ENCODE results near the gene TAF8.

The TAF8 gene

DNA sequence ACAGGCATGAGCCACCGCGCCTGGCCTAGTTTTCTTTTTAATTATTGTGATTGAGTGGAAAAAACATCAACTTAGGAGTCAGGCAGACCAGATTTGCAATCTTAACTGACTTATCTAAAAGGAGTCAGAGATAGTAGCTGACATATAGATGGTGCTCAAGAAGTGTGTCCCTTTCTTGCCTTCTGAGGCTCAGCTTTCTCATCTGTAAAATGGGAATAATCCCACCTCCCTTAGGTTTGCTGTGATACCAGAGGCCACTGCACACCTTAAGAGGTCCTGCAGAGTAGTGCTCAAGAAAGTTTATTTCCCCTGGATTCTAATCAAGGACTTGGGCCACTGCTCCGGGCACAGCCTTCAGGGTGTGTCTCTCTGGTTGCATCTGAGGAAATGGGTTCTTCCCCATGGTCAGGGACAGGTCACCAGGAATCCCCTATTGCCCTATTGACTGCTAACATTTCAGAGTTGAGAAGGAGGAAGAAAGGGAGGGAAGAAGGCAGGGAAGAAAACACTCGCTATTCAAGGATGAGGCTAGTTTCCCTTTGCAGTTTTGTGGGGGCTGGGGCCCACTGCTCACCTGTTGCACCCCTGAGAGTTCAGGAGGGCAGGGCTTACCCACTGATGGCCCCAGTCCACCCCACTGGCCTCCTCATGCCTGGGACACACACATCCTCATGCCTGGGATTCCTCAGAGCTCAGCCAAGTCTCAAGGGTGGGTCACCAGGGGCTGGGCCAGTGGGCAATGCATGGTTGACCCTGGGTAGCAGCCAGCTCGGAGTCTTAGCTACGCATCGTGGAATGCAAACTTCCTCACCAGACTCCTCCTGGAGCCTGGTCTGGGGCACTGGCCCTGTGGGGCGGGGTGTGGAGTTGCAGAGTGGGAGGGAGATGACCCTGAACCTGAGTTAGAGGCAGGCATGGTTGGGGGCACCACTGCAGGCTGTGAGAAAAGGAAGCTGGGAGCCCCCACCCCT lies 70.9 kb downstream of the TAF8 start:
- DNase-seq (ENCODE audit: low read depth in 1 of 2, low spot score in 1 of 2) = no peak

DNA sequence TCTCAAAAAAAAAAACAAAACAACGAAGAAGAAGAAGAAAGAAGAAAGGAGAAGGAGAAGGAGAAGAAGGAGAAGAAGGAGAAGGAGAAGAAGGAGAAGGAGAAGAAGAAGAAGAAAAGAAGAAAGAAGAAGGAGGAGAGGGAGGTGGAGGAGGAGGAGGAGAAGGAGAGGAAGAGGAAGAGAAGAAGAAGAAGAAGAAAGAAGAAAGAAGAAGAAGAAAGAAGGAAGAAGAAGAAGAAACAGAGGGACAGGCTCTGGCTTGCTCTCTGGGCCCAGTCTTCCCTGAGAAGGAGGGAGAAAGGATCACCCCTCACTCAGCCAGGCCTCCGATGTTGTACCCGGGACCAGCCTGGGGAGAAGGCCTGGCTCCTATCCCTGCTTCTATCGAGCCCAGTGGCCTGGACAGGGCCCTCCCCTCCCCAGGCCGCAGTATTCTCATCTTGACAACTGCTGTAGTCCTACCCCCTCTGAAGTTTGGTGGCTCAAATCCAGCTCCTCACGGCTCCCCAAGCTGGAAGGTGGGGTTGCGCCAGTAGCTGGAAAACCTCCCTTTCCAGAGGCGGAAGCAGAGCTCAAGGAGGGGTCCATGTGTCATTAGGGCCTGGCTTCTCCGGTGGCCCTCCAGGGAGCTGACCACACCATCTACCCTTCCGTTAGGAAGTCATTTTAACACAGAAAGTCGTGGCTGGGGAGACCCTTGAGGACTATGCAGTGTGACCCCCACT lies 73.2 kb downstream of the TAF8 start:
- DNase-seq (ENCODE audit: low read depth in 1 of 2, low spot score in 1 of 2) = no peak

DNA sequence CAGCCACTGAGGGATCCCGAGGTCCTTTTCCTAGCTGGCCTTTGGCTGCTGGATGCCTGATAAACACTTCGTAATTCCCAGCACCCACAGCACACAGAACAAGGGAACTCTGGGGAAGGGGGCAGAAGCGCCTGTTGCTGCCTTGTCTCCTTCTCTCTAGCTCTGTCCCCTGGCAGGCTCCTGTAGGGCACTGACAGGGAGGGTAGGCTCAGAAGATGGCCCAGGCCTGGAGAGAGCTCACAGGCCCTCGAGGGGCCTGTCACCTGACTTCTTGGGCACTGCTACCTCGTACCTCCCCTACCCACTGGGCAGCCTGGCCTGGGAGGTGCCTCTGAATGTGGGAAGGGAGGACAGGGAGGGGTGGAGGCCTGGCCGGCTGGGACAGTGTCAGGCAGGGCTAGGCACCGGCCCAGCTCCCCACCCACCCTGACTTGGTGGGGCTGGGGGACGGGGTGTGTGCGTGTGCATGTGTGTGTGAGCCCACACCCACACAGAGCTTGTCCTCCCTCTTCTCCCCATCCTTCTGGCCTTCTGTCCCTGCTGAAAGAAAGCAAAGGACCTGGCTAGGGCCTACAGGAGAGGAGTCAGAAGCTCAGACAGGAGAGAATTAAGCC lies 74.0 kb downstream of the TAF8 start:
- no peak for DNase-seq (ENCODE audit: low read depth in 1 of 2, low spot score in 1 of 2)

DNA sequence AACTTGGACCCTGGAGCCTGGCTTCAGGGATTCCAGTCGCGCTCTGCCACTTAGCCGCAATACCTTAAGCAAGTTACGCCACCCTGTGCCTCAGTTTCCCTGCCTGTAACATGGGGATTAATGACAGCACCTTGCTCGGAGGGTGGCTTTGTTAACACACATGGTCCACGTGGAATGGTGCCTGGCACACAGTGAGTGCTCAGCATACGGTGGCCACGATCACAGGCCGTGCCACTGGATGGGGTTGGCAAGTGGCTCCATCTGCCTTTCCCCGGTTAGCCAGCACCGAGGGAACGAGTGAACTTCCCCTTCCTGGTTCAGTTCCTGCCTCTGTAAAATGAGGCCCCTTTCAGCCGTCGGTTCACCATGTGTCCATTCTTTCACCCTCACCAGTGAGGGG lies 74.9 kb downstream of the TAF8 start:
- DNase-seq (ENCODE audit: low read depth in 1 of 2, low spot score in 1 of 2) = no peak

DNA sequence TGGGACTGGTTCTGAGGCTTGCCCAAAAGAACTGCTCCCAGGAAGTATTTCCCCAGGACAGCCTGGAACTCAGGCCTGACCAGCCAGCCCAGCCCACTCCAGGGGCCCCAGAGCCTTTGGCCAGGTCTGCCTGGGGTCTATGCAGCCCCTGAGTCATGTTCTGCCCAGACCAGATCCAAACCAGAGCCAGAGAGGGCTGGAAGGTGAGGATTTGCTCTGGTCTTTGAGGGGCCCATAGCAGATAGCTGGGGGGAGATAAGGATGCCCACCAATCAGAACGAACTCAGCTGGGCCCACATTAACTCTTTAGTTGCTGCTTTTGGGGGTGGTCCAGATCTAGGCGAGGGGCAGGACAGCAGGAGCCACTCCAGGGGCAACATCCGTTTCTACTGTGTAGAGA lies 75.3 kb downstream of the TAF8 start:
- DNase-seq (ENCODE audit: low read depth in 1 of 2, low spot score in 1 of 2) = no peak

DNA sequence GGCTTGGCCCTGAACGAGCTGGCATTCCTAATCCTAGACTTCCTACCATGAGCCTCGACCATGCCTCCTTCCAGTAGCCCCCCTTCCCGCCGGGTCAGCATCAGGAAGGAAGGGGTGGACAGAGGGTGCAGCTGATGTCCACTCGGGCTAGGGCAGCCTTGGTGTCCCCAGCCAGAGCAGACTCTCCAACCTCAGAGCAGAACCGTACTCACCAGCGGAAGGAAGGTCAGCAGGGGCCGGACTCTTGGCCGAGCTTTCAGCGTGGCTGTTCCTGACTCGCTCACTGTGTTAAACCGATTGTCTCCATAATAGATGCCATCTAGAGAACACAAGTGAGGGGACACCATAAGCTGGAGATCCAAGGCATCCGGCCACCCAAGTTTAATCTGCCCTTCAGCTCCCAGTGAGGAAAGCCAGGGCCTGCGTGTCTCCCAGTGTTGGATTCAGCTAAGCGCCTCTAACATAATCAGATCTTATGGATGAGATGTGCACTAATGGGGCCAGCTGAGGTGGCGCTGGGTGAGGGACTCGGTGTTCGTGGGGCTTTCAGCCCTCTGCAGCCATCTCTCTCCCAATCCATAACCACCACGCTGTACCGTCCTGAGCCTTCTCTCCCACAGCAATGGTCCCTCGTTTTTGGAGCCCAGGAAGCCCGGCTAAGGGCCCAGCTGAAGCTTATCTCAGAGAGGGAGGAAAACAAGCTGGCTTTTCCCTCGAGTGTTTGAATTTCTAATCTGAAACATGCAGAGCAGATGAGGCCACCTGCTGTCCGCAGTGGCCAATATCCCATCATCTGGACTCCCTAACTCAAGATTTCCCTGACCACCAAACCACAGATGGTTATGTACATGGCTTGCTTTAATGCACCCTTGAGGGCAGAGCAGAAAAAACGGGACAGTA lies 78.4 kb downstream of the TAF8 start:
- no peak for DNase-seq (ENCODE audit: low read depth in 1 of 2, low spot score in 1 of 2)

DNA sequence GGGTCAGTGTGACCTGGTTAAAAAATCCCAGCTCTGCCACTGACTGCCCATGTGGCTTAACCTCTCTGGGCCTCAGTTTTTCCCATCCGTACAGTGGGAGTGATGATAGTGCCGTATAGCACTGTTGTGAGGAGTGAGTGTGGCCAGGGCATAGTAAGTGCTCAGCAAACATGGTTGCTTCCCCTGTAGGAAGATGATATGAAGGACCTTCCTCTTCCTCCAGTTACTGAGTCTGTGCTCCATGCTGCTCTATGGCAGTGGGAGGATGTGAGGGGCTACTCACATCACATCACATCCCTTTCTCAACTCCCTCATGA lies 79.0 kb downstream of the TAF8 start:
- no peak for DNase-seq (ENCODE audit: low read depth in 1 of 2, low spot score in 1 of 2)

DNA sequence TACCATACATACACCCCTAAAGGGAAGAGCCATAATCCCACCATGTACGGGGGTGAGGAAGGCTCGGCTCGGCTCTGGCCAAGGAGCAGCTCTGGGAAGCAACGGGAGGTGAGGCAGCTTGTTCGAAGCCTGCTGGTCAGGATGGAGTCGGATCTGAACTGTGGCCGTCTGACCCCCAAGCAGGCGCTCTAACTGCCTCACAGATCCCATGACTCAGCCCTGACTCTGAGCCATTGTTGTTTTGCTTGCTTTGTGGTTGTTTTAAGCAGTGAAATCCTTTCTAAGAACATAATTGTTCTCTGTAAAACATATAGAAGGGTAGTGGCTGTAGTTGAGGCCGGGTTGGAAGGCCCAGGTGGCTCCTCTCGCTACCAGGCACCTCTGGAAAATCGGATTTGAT lies 81.2 kb downstream of the TAF8 start:
- no peak for DNase-seq (ENCODE audit: low read depth in 1 of 2, low spot score in 1 of 2)

DNA sequence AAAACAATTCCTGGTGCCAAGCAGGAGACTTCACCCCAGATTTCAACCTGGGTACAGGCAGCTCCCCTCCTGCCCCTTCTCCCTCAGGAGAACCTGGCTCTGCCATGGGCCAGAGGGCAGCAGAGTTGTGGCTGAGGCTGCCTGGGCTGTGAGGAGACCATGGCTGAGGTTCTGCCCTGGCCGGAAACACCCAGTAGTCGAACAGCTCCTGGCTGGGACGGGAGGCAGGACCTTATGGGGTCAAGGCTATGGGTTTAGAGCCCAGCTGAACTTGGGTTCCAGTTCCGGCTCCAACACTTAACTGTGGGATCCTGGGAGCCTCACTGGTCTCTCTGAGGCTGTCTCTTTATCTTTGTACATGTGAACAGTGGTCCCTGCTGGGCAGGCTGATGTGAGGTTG lies 83.6 kb downstream of the TAF8 start:
- no peak for DNase-seq (ENCODE audit: low read depth in 1 of 2, low spot score in 1 of 2)

DNA sequence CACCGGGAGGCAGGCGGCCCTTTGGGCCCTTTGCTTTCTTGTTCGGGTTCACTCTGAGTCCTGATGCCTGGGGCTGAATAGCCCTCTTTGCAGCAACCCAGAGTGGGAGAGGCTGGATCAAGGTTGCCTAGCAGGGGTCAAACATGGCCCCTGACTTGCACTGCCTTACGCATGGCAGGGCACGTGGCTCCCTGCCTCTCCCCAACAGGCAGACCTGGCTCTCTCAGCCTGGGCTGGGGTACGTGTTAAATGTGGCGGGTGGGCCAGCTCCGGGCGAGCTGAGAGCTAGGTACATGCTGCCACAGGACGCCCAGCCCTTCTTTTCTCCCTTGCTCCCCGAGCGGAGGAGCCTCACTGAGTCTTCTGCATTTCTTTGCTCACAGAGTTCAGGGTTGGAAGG lies 84.8 kb downstream of the TAF8 start:
- DNase-seq (ENCODE audit: low read depth in 1 of 2, low spot score in 1 of 2) = no peak

DNA sequence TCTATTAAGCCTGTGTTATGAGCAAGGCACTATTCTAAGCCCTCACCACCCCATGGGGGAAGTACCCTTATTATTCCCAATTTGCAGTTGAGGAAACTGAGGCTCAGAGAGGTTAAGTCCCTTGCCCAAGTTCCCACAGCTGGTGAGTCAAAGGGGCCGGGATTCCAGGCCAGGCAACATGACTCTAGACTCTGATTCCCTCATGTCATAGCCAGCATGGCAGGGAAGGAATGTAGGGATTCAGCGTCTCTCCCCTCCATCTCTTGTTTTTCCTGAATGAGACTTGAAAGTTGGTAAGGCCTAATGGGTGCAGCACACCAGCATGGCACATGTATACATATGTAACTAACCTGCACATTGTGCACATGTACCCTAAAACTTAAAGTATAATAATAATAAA lies 85.4 kb downstream of the TAF8 start:
- DNase-seq (ENCODE audit: low read depth in 1 of 2, low spot score in 1 of 2) = no peak

DNA sequence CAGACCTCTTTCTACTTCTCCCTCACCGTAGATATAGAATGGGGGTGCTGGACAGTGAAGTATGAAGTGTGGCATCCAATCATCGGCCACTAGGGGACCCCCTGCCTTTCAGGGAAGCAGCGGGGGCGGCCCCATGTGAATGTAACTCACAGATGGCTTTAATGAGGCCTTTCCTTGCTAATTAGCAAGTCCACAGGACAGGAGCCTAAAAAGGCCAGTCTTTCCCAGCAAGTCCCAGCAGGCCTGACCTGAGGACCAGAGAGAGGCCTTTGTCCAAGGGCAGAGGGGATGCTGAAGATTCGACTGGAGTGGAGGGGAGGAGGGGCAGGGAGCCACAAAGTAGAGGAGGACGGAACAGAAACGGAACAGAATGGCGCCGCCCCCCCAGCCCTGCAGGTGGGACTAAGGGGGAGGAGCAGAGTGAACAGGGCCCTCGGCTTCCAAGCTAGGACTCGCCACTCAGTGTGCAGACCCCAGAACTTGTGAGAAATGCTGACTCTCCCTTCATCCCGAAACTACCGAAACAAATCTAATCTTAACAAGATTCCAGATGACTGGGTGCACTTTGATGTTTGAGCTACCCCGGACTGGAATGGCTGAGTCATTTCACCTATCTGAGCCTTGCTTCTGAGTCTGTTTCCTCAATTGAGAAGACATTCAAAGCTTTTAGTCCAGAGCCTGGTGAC lies 86.3 kb downstream of the TAF8 start:
- DNase-seq (ENCODE audit: low read depth in 1 of 2, low spot score in 1 of 2) = no peak

Measured in stimulated activated CD4-positive, alpha-beta T cell treated with anti-CD3 and anti-CD28 coated beads, Interleukin-15, amount 100 ng/mL, for 1 hour (primary cell).